WERI-Rb-1 (cell line): ENCODE results near the gene MRPL49.

ENCODE experiments used
- DNase-seq: peaks from one replicate; pipeline ENCODE4 v3.0.0-alpha.2; 2020
- H3K27ac ChIP-seq: fragments of 250-450 bp; sonication (Bioruptor Pico); 2 replicates; pipeline ENCODE4 v1.5.1; 2020; ENCODE audit warnings: mild to moderate bottlenecking, moderate library complexity
- H3K27me3 ChIP-seq: fragments of 250-450 bp; sonication (Bioruptor Pico); 2 replicates; pipeline ENCODE4 v1.5.1; 2021; ENCODE audit warnings: mild to moderate bottlenecking, low read depth, moderate library complexity; ENCODE audit not compliant: insufficient read depth, severe bottlenecking
- H3K36me3 ChIP-seq: fragments of 250-450 bp; sonication (Bioruptor Pico); 2 replicates; pipeline ENCODE4 v1.5.1; 2020; ENCODE audit warnings: mild to moderate bottlenecking, moderate library complexity
- H3K4me3 ChIP-seq: 2 replicates; pipeline ENCODE4 v1.5.1; 2011; ENCODE audit warnings: low read depth, mild to moderate bottlenecking, control low read depth, low read length
- H3K9me3 ChIP-seq: fragments of 250-450 bp; sonication (Bioruptor Pico); 2 replicates; pipeline ENCODE4 v1.5.1; 2021; ENCODE audit warnings: mild to moderate bottlenecking, moderate library complexity; ENCODE audit not compliant: severe bottlenecking
- TF ChIP-seq, protein P1 (sequence below): IDR thresholded peaks from 2 replicates; pipeline ENCODE4 v1.5.1; 2011; ENCODE audit warnings: low read depth, mild to moderate bottlenecking, control low read depth, inconsistent platforms, low read length

The MRPL49 gene

GRCh38 chr11:65165410-65166317 is 43.5 kb downstream of the MRPL49 start:
- TF ChIP-seq, protein P1, sequence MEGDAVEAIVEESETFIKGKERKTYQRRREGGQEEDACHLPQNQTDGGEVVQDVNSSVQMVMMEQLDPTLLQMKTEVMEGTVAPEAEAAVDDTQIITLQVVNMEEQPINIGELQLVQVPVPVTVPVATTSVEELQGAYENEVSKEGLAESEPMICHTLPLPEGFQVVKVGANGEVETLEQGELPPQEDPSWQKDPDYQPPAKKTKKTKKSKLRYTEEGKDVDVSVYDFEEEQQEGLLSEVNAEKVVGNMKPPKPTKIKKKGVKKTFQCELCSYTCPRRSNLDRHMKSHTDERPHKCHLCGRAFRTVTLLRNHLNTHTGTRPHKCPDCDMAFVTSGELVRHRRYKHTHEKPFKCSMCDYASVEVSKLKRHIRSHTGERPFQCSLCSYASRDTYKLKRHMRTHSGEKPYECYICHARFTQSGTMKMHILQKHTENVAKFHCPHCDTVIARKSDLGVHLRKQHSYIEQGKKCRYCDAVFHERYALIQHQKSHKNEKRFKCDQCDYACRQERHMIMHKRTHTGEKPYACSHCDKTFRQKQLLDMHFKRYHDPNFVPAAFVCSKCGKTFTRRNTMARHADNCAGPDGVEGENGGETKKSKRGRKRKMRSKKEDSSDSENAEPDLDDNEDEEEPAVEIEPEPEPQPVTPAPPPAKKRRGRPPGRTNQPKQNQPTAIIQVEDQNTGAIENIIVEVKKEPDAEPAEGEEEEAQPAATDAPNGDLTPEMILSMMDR = no peak
- no peak overlapping the region for H3K27ac ChIP-seq
- H3K36me3 ChIP-seq = no peaks in the 10 kb centered on the region
- no peak for DNase-seq
- H3K27me3 ChIP-seq = no peaks in the 10 kb centered on the region
- H3K4me3 ChIP-seq = no peak overlapping the region
- H3K9me3 ChIP-seq = no peaks in the 10 kb centered on the region

DNA sequence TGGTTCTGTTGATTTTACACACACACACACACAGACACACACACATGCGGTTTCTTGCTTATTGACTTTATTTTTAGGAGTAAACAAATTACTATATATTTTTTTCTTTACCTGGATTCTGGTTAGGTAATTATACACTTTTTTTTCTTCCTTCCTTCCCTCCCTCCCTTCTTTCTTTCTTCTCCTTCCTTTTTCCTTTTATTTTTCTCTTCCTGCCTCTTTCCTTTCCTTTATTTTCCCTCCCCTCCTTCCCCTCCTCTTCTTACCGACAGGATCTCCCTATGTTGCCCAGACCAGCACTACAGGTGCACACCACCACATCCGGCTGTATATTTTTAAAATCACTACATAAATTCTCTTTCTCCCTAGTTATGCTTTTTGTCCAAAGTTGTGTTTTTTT is 44.8 kb downstream of the MRPL49 start:
- no peaks in the 10 kb centered on the region for H3K9me3 ChIP-seq
- DNase-seq = no peak
- no peak overlapping the region for H3K4me3 ChIP-seq
- H3K36me3 ChIP-seq = no peaks in the 10 kb centered on the region
- no peak overlapping the region for H3K27ac ChIP-seq
- H3K27me3 ChIP-seq = no peaks in the 10 kb centered on the region
- TF ChIP-seq, protein P1 = no peak

DNA sequence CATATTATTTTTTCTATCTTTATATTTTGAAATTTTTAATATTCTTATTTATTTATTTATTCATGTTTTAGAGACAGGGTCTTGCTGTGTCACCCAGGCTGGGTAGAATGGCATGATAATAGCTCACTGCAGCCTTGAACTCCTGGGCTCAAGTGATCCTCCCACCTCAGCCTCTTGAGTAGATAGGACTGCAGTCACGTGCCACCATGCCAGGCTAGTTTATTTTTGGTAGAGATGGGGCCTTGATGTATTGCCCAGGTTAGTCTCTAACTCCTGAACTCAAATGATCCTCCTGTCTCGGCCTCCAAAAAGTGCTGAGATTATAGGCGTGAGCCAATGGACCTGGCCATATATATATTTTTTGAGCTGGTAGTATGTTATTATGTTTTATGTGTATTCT is 45.5 kb downstream of the MRPL49 start:
- Histone ChIP-seq H3K36me3 (no peaks in the 10 kb centered on the region), H3K27ac (no peak overlapping the region), H3K4me3 (no peak overlapping the region), H3K27me3 (no peaks in the 10 kb centered on the region), H3K9me3 (no peaks in the 10 kb centered on the region)
- TF ChIP-seq, protein P1 = no peak
- no peak for DNase-seq

GRCh38 chr11:65169164-65169641 is 47.1 kb downstream of the MRPL49 start:
- TF ChIP-seq, protein P1 = no peak
- no peaks in the 10 kb centered on the region for H3K9me3 ChIP-seq
- H3K27ac ChIP-seq = no peak overlapping the region
- DNase-seq = no peak
- no peaks in the 10 kb centered on the region for H3K27me3 ChIP-seq
- H3K4me3 ChIP-seq = no peak overlapping the region
- H3K36me3 ChIP-seq = no peaks in the 10 kb centered on the region

DNA sequence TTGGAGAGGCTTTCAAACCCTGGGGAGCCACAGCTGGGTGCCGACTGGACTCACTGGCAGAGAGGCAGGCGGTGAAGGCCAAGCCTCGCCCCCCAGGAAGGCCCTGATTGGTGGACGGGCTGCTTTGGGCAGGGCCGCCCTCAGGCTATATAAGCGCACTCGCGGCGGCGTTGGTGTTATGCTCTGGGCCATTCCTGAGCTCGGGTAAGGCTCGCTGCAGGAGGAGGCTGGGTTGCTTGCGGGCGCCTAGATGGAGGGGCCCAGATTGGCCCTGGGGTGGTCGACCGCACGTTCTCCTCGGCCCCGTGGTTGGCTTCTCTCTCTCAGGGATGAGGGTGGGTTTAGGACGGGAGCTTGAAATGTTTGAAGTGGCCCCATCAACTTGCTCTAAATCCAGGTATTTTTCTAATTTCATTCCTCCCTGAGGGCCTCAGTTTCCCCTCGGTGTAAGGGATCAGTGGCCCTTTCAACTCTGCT is 48.0 kb downstream of the MRPL49 start, which contains the start of gene SPDYC:
SPDYC (plus strand) TSS at position 176 of the 477 bp plus-strand sequence. CDS start 1,125 bp downstream, outside the sequence.
- DNase-seq = no peak
- H3K27me3 ChIP-seq = no peaks in the 10 kb centered on the region
- H3K4me3 ChIP-seq = no peak within 1 kb of the TSS
- H3K27ac ChIP-seq = no peak within 1 kb of the TSS
- H3K36me3 ChIP-seq = no peaks in the 10 kb centered on the region
- H3K9me3 ChIP-seq = no peaks in the 10 kb centered on the region
- TF ChIP-seq, protein P1 = no peak
